HepG2 (cell line): ENCODE measurements around the gene FBXO2. TPM values are rescaled to one million over a fixed set of nuclear protein-coding genes. Genes with fewer than 3 reads are reported as not detected.
A peak's percentile ranks its signal among the peaks of the same experiment; 100 is the strongest.

Source experiments
- ARNT2 ChIP-seq: sonication (generic); formaldehyde crosslinking; IDR thresholded peaks from 2 replicates; pipeline ENCODE4 v1.8.0; 2022; ENCODE audit warnings: mild to moderate bottlenecking, low read depth, missing genetic modification reagents, moderate library complexity
- CAMTA2 ChIP-seq: sonication (generic); formaldehyde crosslinking; IDR thresholded peaks from 2 replicates; pipeline ENCODE4 v1.4.0; 2020; ENCODE audit warnings: mild to moderate bottlenecking, missing genetic modification reagents, borderline replicate concordance
- CCDC6 ChIP-seq: sonication (generic); formaldehyde crosslinking; IDR thresholded peaks from 2 replicates; pipeline ENCODE4 v1.8.1; 2022; ENCODE audit warnings: mild to moderate bottlenecking, missing genetic modification reagents, moderate library complexity
- CHD2 ChIP-seq: IDR thresholded peaks from 2 replicates; pipeline ENCODE4 v1.6.1; 2011; ENCODE audit warnings: low read depth, low read length, improper control_type of control experiment
- DBP ChIP-seq: sonication (generic); formaldehyde crosslinking; IDR thresholded peaks from 2 replicates; pipeline ENCODE4 v1.4.0; 2020; ENCODE audit warnings: missing genetic modification reagents; ENCODE audit errors: not compliant biosample characterization
- EZH2 ChIP-seq: conservative IDR thresholded peaks from 2 replicates; pipeline ENCODE4 v1.6.1; 2012; ENCODE audit warnings: mild to moderate bottlenecking, low read depth, low read length, moderate library complexity
- FOSL2 ChIP-seq: sonication (generic); formaldehyde crosslinking; IDR thresholded peaks from 2 replicates; pipeline ENCODE4 v1.4.0; 2020; ENCODE audit warnings: missing genetic modification reagents
- FOXK1 ChIP-seq: sonication (generic); formaldehyde crosslinking; IDR thresholded peaks from 2 replicates; pipeline ENCODE4 v1.4.0; 2020; ENCODE audit warnings: low read depth, missing genetic modification reagents, borderline replicate concordance
- FOXO4 ChIP-seq: sonication (generic); formaldehyde crosslinking; conservative IDR thresholded peaks from 2 replicates; pipeline ENCODE4 v1.8.1; 2023; ENCODE audit warnings: missing genetic modification reagents
- HBP1 ChIP-seq: IDR thresholded peaks from 2 replicates; pipeline ENCODE4 v1.6.1; 2016; ENCODE audit warnings: low read depth, control low read depth
- ISL2 ChIP-seq: sonication (generic); formaldehyde crosslinking; IDR thresholded peaks from 2 replicates; pipeline ENCODE4 v1.5.0; 2020; ENCODE audit warnings: missing genetic modification reagents
- KMT2A ChIP-seq: sonication (generic); formaldehyde crosslinking; IDR thresholded peaks from 2 replicates; pipeline ENCODE4 v1.4.0; 2020; ENCODE audit warnings: missing genetic modification reagents
- MATR3 ChIP-seq: sonication (generic); formaldehyde crosslinking; IDR thresholded peaks from 2 replicates; pipeline ENCODE4 v1.4.0; 2020; ENCODE audit warnings: missing genetic modification reagents
- NR2C2 ChIP-seq: sonication (generic); formaldehyde crosslinking; IDR thresholded peaks from 2 replicates; pipeline ENCODE4 v1.4.0; 2020; ENCODE audit warnings: missing genetic modification reagents, mild to moderate bottlenecking, moderate library complexity, borderline replicate concordance
- PPARG ChIP-seq: conservative IDR thresholded peaks from 2 replicates; pipeline ENCODE4 v1.6.1; 2016; ENCODE audit warnings: missing biosample characterization, missing genetic modification reagents
- REPIN1 ChIP-seq: sonication (generic); formaldehyde crosslinking; IDR thresholded peaks from 2 replicates; pipeline ENCODE4 v1.8.0; 2022; ENCODE audit warnings: missing genetic modification reagents, low read depth, mild to moderate bottlenecking, borderline replicate concordance
- SKI ChIP-seq: fragments of 450-650 bp; IDR thresholded peaks from one replicate; pipeline ENCODE4 v1.6.1; 2018; ENCODE audit warnings: mild to moderate bottlenecking; ENCODE audit not compliant: partially characterized antibody
- SMAD9 ChIP-seq: sonication (generic); formaldehyde crosslinking; IDR thresholded peaks from 2 replicates; pipeline ENCODE4 v1.5.1; 2020; ENCODE audit warnings: mild to moderate bottlenecking, missing genetic modification reagents
- SPEN ChIP-seq: sonication (generic); formaldehyde crosslinking; IDR thresholded peaks from 2 replicates; pipeline ENCODE4 v1.5.1; 2020; ENCODE audit warnings: low read depth, mild to moderate bottlenecking, missing genetic modification reagents
- ZFAT ChIP-seq: sonication (generic); formaldehyde crosslinking; conservative IDR thresholded peaks from 2 replicates; pipeline ENCODE4 v1.8.1; 2023; ENCODE audit warnings: missing genetic modification reagents, inconsistent platforms
- ZNF30 ChIP-seq: sonication (generic); formaldehyde crosslinking; IDR thresholded peaks from 2 replicates; pipeline ENCODE4 v1.5.0; 2020; ENCODE audit warnings: mild to moderate bottlenecking, missing genetic modification reagents
- ZNF430 ChIP-seq: sonication (generic); formaldehyde crosslinking; IDR thresholded peaks from 2 replicates; pipeline ENCODE4 v1.9.0; 2021; ENCODE audit warnings: mild to moderate bottlenecking, missing genetic modification reagents
- ZNF510 ChIP-seq: sonication (generic); formaldehyde crosslinking; IDR thresholded peaks from 2 replicates; pipeline ENCODE4 v1.4.0; 2020; ENCODE audit warnings: low read depth, mild to moderate bottlenecking, missing genetic modification reagents
- ZNF580 ChIP-seq: IDR thresholded peaks from 2 replicates; pipeline ENCODE4 v1.6.1; 2016; ENCODE audit warnings: low read depth, borderline replicate concordance
- ZNF660 ChIP-seq: sonication (generic); formaldehyde crosslinking; IDR thresholded peaks from 2 replicates; pipeline ENCODE4 v1.5.1; 2020; ENCODE audit warnings: mild to moderate bottlenecking, low read depth, missing genetic modification reagents, borderline replicate concordance
- ZNF704 ChIP-seq: sonication (generic); formaldehyde crosslinking; IDR thresholded peaks from 2 replicates; pipeline ENCODE4 v1.8.1; 2023; ENCODE audit warnings: mild to moderate bottlenecking, inconsistent platforms, moderate library complexity, missing genetic modification reagents, borderline replicate concordance
- polyA plus RNA-seq, 8 experiments: library from polyadenylated mRNA; depleted of rRNA in 3 of 8; stranded (reverse) in 7 of 8; unstranded in 1 of 8; fragments of >200 nt; fragmentation: Illumina TruSeq in 4 of 8; extraction: Trizol in 4 of 8; gene quantifications; 2 replicates each; pipeline versions ENCODE4 v1.2.1 to v1.2.3, GENCODE V29; 2011 to 2016; ENCODE audit warnings: low read depth in 4 of 8, missing spikeins in 1 of 8, mixed read lengths in 1 of 8; ENCODE audit not compliant: insufficient read depth in 1 of 8
- total RNA-seq, 5 experiments: library from RNA; depleted of rRNA; stranded (reverse); fragments of >200 nt; fragmentation: Illumina TruSeq; extraction: Trizol; gene quantifications; 2 replicates each; pipeline ENCODE4 v1.2.3, GENCODE V29; 2016; ENCODE audit warnings: low read depth in 1 of 5

FBXO2 gene
- total and polyA plus RNA-seq, 2 of the 13 experiments (the other 11 are each of a cell fraction or from before 2014, with no cell fraction given), result 79.3 to 112 TPM

GRCh38 chr1:11654137-11654938 lies at the start of gene FBXO2, which contains the start of gene FBXO44 (continued):
- TF ChIP-seq FOXO4 (CRISPR knock-in tag) (no peak), DBP (CRISPR knock-in tag) (no peak), MATR3 (CRISPR knock-in tag) (no peak), CCDC6 (CRISPR knock-in tag) (peak; percentile 64; the same call in 1 of the 2 replicates), PPARG (CRISPR knock-in tag) (no peak), SPEN (CRISPR knock-in tag) (no peak), HBP1 (CRISPR knock-in tag) (peak; percentile 39; the same call in 1 of the 2 replicates), FOXK1 (CRISPR knock-in tag) (no peak), EZH2 (no peak), ARNT2 (CRISPR knock-in tag) (peak; percentile 85), CHD2 (no peak), ZNF510 (CRISPR knock-in tag) (no peak), SKI (no peak), FOSL2 (CRISPR knock-in tag) (no peak; the same call in 1 of the 2 replicates), ZNF30 (CRISPR knock-in tag) (no peak), SMAD9 (no peak), KMT2A (CRISPR knock-in tag) (0 out of 2 replicates have a peak, but pooled peaks have one; percentile 47), ZNF580 (CRISPR knock-in tag) (no peak), ZNF660 (CRISPR knock-in tag) (no peak), ZNF704 (CRISPR knock-in tag) (no peak), ZNF430 (CRISPR knock-in tag) (no peak; the same call in 1 of the 2 replicates), ISL2 (CRISPR knock-in tag) (no peak), REPIN1 (CRISPR knock-in tag) (no peak), ZFAT (CRISPR knock-in tag) (no peak), CAMTA2 (no peak), NR2C2 (no peak)
